H9 (cell line): ENCODE results near the gene ANKS1B. TPM values are rescaled to one million over a fixed set of nuclear protein-coding genes. Genes with fewer than 3 reads are reported as not detected.
A peak's percentile ranks its signal among the peaks of the same experiment; 100 is the strongest.

Source experiments
- DNase-seq: peaks from one replicate; pipeline ENCODE4 v3.0.0-alpha.2; 2017
- H2AFZ ChIP-seq: one replicate; pipeline ENCODE4 v1.6.1; 2013; ENCODE audit warnings: mild to moderate bottlenecking, low read length, control low read depth, moderate library complexity
- H2AK5ac ChIP-seq: 2 replicates; pipeline ENCODE4 v1.6.1; 2013; ENCODE audit warnings: low read length, control low read depth, mixed read lengths; ENCODE audit not compliant: insufficient read length
- H2BK120ac ChIP-seq: one replicate; pipeline ENCODE4 v1.6.1; 2013; ENCODE audit warnings: low read depth, mild to moderate bottlenecking, low read length, control low read depth, inconsistent platforms; ENCODE audit not compliant: poor library complexity, severe bottlenecking
- H2BK12ac ChIP-seq: 2 replicates; pipeline ENCODE4 v1.6.1; 2013; ENCODE audit warnings: low read length, control low read depth, mixed read lengths, low read depth; ENCODE audit not compliant: insufficient read length
- H2BK15ac ChIP-seq: 2 replicates; pipeline ENCODE4 v1.6.1; 2013; ENCODE audit warnings: low read depth, low read length, control low read depth
- H2BK20ac ChIP-seq: one replicate; pipeline ENCODE4 v1.6.1; 2013; ENCODE audit warnings: low read depth, mild to moderate bottlenecking, low read length, control low read depth, inconsistent platforms; ENCODE audit not compliant: poor library complexity, severe bottlenecking
- H2BK5ac ChIP-seq: 2 replicates; pipeline ENCODE4 v1.6.1; 2013; ENCODE audit warnings: low read length, control low read depth, mixed read lengths; ENCODE audit not compliant: insufficient read length
- H3K14ac ChIP-seq: 2 replicates; pipeline ENCODE4 v1.6.1; 2013; ENCODE audit warnings: low read length, control low read depth; ENCODE audit not compliant: insufficient read depth
- H3K18ac ChIP-seq: 2 replicates; pipeline ENCODE4 v1.6.1; 2013; ENCODE audit warnings: low read depth, mild to moderate bottlenecking, mixed read lengths, low read length, control low read depth; ENCODE audit not compliant: insufficient read length
- H3K23ac ChIP-seq: 2 replicates; pipeline ENCODE4 v1.6.1; 2013; ENCODE audit warnings: low read length, control low read depth, mixed read lengths, low read depth; ENCODE audit not compliant: insufficient read length
- H3K23me2 ChIP-seq: 2 replicates; pipeline ENCODE4 v1.6.1; 2013; ENCODE audit warnings: low read depth, mild to moderate bottlenecking, mixed read lengths, low read length, control low read depth; ENCODE audit not compliant: insufficient read length, poor library complexity, severe bottlenecking
- H3K27ac ChIP-seq: 2 replicates; pipeline ENCODE4 v1.5.1; 2013; ENCODE audit warnings: low read length, control low read depth, mixed read lengths, low read depth; ENCODE audit not compliant: insufficient read length
- H3K27me3 ChIP-seq: 2 replicates; pipeline ENCODE4 v1.6.1; 2013; ENCODE audit warnings: low read length, control low read depth, inconsistent platforms; ENCODE audit not compliant: insufficient read depth
- H3K4ac ChIP-seq: 2 replicates; pipeline ENCODE4 v1.6.1; 2013; ENCODE audit warnings: low read depth, mild to moderate bottlenecking, control low read depth, inconsistent platforms, low read length, moderate library complexity
- H3K4me1 ChIP-seq: 2 replicates; pipeline ENCODE4 v1.6.1; 2013; ENCODE audit warnings: low read length, control low read depth, inconsistent platforms; ENCODE audit not compliant: insufficient read depth
- H3K4me2 ChIP-seq: 2 replicates; pipeline ENCODE4 v1.6.1; 2013; ENCODE audit warnings: low read length, control low read depth, mixed read lengths; ENCODE audit not compliant: insufficient read length, insufficient read depth
- H3K56ac ChIP-seq: 2 replicates; pipeline ENCODE4 v1.6.1; 2013; ENCODE audit warnings: low read depth, mild to moderate bottlenecking, mixed read lengths, low read length, control low read depth; ENCODE audit not compliant: insufficient read length
- H3K79me1 ChIP-seq: 2 replicates; pipeline ENCODE4 v1.6.1; 2013; ENCODE audit warnings: low read depth, mild to moderate bottlenecking, moderate library complexity, low read length, control low read depth, inconsistent platforms; ENCODE audit not compliant: insufficient read depth, poor library complexity, severe bottlenecking
- H3K79me2 ChIP-seq: 2 replicates; pipeline ENCODE4 v1.6.1; 2013; ENCODE audit warnings: low read length, control low read depth, inconsistent platforms; ENCODE audit not compliant: insufficient read depth
- H3K9ac ChIP-seq: 2 replicates; pipeline ENCODE4 v1.6.1; 2013; ENCODE audit warnings: low read length, control low read depth, mixed read lengths; ENCODE audit not compliant: insufficient read length; ENCODE audit errors: extremely low read depth
- H3K9me3 ChIP-seq: one replicate; pipeline ENCODE4 v1.6.1; 2013; ENCODE audit warnings: low read depth, low read length, inconsistent platforms; ENCODE audit not compliant: control insufficient read depth
- H3T11ph ChIP-seq: one replicate; pipeline ENCODE4 v1.6.1; 2013; ENCODE audit warnings: mild to moderate bottlenecking, low read length, control low read depth, inconsistent platforms
- H4K20me1 ChIP-seq: one replicate; pipeline ENCODE4 v1.6.1; 2013; ENCODE audit not compliant: control insufficient read depth, insufficient read length, insufficient read depth
- H4K5ac ChIP-seq: 2 replicates; pipeline ENCODE4 v1.6.1; 2013; ENCODE audit warnings: low read depth, mild to moderate bottlenecking, mixed read lengths, low read length, control low read depth; ENCODE audit not compliant: insufficient read length
- H4K8ac ChIP-seq: replicated peaks from 2 replicates; pipeline ENCODE4 v1.6.1; 2013; ENCODE audit warnings: low read length, control low read depth, mixed read lengths, low read depth; ENCODE audit not compliant: insufficient read length
- H4K91ac ChIP-seq: 2 replicates; pipeline ENCODE4 v1.6.1; 2013; ENCODE audit warnings: low read depth, mild to moderate bottlenecking, moderate library complexity, mixed read lengths, low read length, control low read depth; ENCODE audit not compliant: insufficient read length
- H3K27ac Mint-ChIP-seq, 3 experiments: 2 replicates in 2 of 3; 3 replicates in 1 of 3; pipeline ENCODE4 v1.8.0; 2020 to 2021; ENCODE audit warnings: mixed read lengths in 3 of 3, mild to moderate bottlenecking in 1 of 3, moderate library complexity in 1 of 3
- H3K27me3 Mint-ChIP-seq: 2 replicates; pipeline ENCODE4 v1.8.0; 2021; ENCODE audit warnings: low read depth, mild to moderate bottlenecking, moderate library complexity, mixed read lengths
- H3K36me3 Mint-ChIP-seq, 3 experiments: 2 replicates in 2 of 3; 3 replicates in 1 of 3; pipeline ENCODE4 v1.8.0; 2020 to 2021; ENCODE audit warnings: low read depth in 3 of 3, mixed read lengths in 3 of 3; ENCODE audit not compliant: insufficient read depth in 1 of 3
- H3K4me1 Mint-ChIP-seq, 2 experiments: 2 replicates each; pipeline ENCODE4 v1.8.0; 2020; ENCODE audit warnings: mixed read lengths in 2 of 2
- H3K4me3 Mint-ChIP-seq, 2 experiments: 2 replicates in 1 of 2; 3 replicates in 1 of 2; pipeline ENCODE4 v1.8.0; 2020 to 2021; ENCODE audit warnings: mild to moderate bottlenecking in 2 of 2, mixed read lengths in 2 of 2, moderate library complexity in 1 of 2
- H3K9me3 Mint-ChIP-seq, 2 experiments: 2 replicates in 1 of 2; 3 replicates in 1 of 2; pipeline ENCODE4 v1.8.0; 2020; ENCODE audit warnings: mild to moderate bottlenecking in 2 of 2, mixed read lengths in 2 of 2, moderate library complexity in 1 of 2
- WGBS: extraction: QIAGEN DNeasy Blood & Tissue Kit; methylation state at CpG from one replicate; pipeline ENCODE4 v1.1.7; 2013; ENCODE audit warnings: missing lambda C conversion rate, low lambda C conversion rate, mixed read lengths; ENCODE audit not compliant: insufficient read length; ENCODE audit errors: extremely low coverage; 5-methylcytosine and 5-hydroxymethylcytosine counted together
- total RNA-seq: library from RNA; stranded (reverse); gene quantifications from 2 replicates; pipeline ENCODE4 v1.2.1, GENCODE V29; 2021
- TF ChIP-seq, protein P1 (sequence below): fragments of 200-600 bp; sonication (generic); conservative IDR thresholded peaks from 3 replicates; pipeline ENCODE4 v1.8.0; 2021; ENCODE audit warnings: antibody characterized with exemption, mild to moderate bottlenecking

Gene ANKS1B
- total RNA-seq, 1 experiment from 2014 or later: 4.1 TPM

DNA sequence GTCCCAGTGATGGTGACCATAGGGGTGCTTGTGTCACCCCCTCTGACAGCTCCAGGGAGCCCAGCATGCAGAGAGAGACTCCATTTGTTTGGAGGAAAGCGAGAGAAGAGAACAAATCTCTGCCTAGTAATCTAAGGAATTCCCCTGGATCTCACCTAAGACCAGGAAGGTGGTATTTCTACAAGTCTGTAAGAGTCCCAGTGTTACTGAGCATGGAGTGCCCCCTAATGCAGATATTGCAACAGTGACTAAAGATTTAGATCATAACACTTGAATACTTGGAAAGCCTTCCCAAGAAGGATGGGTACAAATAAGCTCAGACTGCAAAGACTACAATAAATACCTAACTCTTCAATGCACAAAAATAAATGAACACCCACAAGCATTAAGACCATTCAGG lies 697.6 kb downstream of the ANKS1B start:
- Histone ChIP-seq H4K20me1 (no peaks in the 10 kb centered on the region), H3K9me3 (no peaks in the 10 kb centered on the region), H3T11ph (no peak overlapping the region), H3K27me3 (no peaks in the 10 kb centered on the region), H3K4me2 (no peak overlapping the region), H2AFZ (no peak overlapping the region), H2BK20ac (no peak overlapping the region), H4K5ac (no peak overlapping the region), H3K4me1 (no peaks in the 10 kb centered on the region), H3K79me2 (no peaks in the 10 kb centered on the region), H3K23me2 (no peaks in the 10 kb centered on the region), H4K91ac (no peak overlapping the region), H2BK12ac (no peak overlapping the region), H3K18ac (no peak overlapping the region), H3K9ac (no peak overlapping the region), H2BK15ac (no peak overlapping the region), H3K23ac (no peak overlapping the region), H2AK5ac (no peak overlapping the region), H3K4ac (no peak overlapping the region), H3K14ac (no peak overlapping the region), H3K79me1 (no peaks in the 10 kb centered on the region), H2BK5ac (no peak overlapping the region), H4K8ac (no peak overlapping the region), H2BK120ac (no peak overlapping the region), H3K27ac (no peak overlapping the region), H3K56ac (no peak overlapping the region)
- Mint-ChIP-seq H3K9me3 (peaks cover 19 to 20% of the 10 kb centered on the region in 2 experiments), H3K4me1 (peaks cover 3 to 6% of the 10 kb centered on the region in 2 experiments; a peak in 2 of 4 replicates), H3K4me3 (no peak overlapping the region), H3K27ac (no peak overlapping the region), H3K27me3 (no peaks in the 10 kb centered on the region), H3K36me3 (peaks cover 2 to 15% (median 4%) of the 10 kb centered on the region in 3 experiments; a peak in 5 of 7 replicates)
- TF ChIP-seq, protein P1, sequence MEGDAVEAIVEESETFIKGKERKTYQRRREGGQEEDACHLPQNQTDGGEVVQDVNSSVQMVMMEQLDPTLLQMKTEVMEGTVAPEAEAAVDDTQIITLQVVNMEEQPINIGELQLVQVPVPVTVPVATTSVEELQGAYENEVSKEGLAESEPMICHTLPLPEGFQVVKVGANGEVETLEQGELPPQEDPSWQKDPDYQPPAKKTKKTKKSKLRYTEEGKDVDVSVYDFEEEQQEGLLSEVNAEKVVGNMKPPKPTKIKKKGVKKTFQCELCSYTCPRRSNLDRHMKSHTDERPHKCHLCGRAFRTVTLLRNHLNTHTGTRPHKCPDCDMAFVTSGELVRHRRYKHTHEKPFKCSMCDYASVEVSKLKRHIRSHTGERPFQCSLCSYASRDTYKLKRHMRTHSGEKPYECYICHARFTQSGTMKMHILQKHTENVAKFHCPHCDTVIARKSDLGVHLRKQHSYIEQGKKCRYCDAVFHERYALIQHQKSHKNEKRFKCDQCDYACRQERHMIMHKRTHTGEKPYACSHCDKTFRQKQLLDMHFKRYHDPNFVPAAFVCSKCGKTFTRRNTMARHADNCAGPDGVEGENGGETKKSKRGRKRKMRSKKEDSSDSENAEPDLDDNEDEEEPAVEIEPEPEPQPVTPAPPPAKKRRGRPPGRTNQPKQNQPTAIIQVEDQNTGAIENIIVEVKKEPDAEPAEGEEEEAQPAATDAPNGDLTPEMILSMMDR: peak; percentile 50; the same call in 2 of the 3 replicates
- no peak for DNase-seq
- WGBS: no CpG with 5 or more reads among the region's 1 CpG
